Dendritic cell treated with granulocyte-macrophage colony-stimulating factor and Interleukin-4, amounts not matched to agents 40 ng/mL and 50 ng/mL, for 4 days (primary cell): Measurements from ENCODE around the gene RPS6KA2.
"Not testable (repeated sequence)": the region's sequence is repeated elsewhere in the genome, so short reads cannot be mapped to it uniquely, and the experiment has no call there.

ENCODE experiments used
- H3K27ac Mint-ChIP-seq: one replicate; pipeline ENCODE4 v1.8.0; 2022; ENCODE audit warnings: mild to moderate bottlenecking, mixed read lengths
- H3K27me3 Mint-ChIP-seq: one replicate; pipeline ENCODE4 v1.8.0; 2022; ENCODE audit warnings: mild to moderate bottlenecking, mixed read lengths
- H3K36me3 Mint-ChIP-seq: one replicate; pipeline ENCODE4 v1.8.0; 2022; ENCODE audit warnings: low read depth, mixed read lengths
- H3K4me1 Mint-ChIP-seq: one replicate; pipeline ENCODE4 v1.8.0; 2022; ENCODE audit warnings: low read depth, mixed read lengths
- H3K4me3 Mint-ChIP-seq: one replicate; pipeline ENCODE4 v1.8.0; 2022; ENCODE audit warnings: mild to moderate bottlenecking, moderate library complexity, mixed read lengths
- H3K9me3 Mint-ChIP-seq: one replicate; pipeline ENCODE4 v1.8.0; 2022; ENCODE audit warnings: mixed read lengths
- intact Hi-C: fragments of 100-400 bp; cut with micrococcal nuclease; formaldehyde crosslinking; loops from one replicate; pipeline ENCODE4 v1.15.0; 2022

Gene RPS6KA2

GRCh38 chr6:166369782-166370181 is 257.3 kb downstream of the RPS6KA2 start:
- H3K4me3 Mint-ChIP-seq: no peak overlapping the region
- H3K36me3 Mint-ChIP-seq: peaks cover 47% of the 10 kb centered on the region
- no peaks in the 10 kb centered on the region for H3K27me3 Mint-ChIP-seq
- peaks cover 5% of the 10 kb centered on the region for H3K4me1 Mint-ChIP-seq
- intact Hi-C loops: loop anchor here (5.0 kb wide), 1 partner anchor 42 kb away; no protein-coding TSS in a partner anchor
- H3K27ac Mint-ChIP-seq: no peak overlapping the region
- no peaks in the 10 kb centered on the region for H3K9me3 Mint-ChIP-seq

DNA sequence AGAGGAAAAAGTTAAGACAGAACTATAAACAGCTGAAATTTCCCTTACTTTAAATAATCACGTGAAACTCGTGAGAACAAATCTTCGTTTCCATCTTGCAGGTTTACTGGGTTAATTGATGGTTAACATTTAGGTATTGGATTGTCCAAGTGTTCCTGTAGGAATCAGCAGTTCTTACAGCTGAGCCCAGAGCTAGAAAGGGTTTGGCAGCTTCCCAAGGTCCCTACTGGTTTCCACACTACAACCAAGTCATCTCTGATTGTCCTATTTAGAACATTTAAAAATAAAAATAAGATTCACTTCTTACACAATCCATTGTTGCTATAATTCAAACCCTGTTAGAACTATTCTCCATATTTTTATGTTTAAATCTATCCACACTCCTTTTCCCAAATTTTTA is 260.1 kb downstream of the RPS6KA2 start:
- no peak overlapping the region for H3K27ac Mint-ChIP-seq
- intact Hi-C loops: loop anchor here (5.0 kb wide), 1 partner anchor 40 kb away; no protein-coding TSS in a partner anchor
- no peaks in the 10 kb centered on the region for H3K9me3 Mint-ChIP-seq
- H3K4me1 Mint-ChIP-seq: peaks cover 5% of the 10 kb centered on the region
- H3K36me3 Mint-ChIP-seq: peaks cover 70% of the 10 kb centered on the region
- H3K27me3 Mint-ChIP-seq: no peaks in the 10 kb centered on the region
- H3K4me3 Mint-ChIP-seq: no peak overlapping the region

DNA sequence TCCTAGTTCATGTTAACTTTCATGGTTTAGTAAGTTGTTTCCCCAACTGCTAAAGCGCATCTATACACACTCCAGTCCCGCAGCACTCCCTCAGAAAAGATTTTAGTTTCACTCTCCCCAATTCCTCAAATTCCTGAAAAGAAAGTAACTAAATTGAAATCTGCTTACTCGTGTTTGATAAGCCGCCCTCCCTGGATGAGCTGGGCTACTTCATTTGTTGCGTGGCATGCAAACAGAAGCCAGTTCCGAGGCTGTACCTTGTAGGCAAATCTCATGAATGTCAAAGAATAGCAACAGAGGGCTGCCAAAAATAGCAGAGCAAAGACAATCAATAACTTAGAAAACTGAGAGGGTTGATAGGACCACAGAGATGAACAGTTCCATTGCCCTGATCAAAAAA is 261.2 kb downstream of the RPS6KA2 start:
- Mint-ChIP-seq H3K4me1 (peaks cover 10% of the 10 kb centered on the region), H3K9me3 (no peaks in the 10 kb centered on the region), H3K36me3 (peaks cover 70% of the 10 kb centered on the region), H3K27ac (no peak overlapping the region), H3K27me3 (no peaks in the 10 kb centered on the region), H3K4me3 (no peak overlapping the region)
- intact Hi-C loops: loop anchor here (5.0 kb wide), 1 partner anchor 39 kb away; no protein-coding TSS in a partner anchor

DNA sequence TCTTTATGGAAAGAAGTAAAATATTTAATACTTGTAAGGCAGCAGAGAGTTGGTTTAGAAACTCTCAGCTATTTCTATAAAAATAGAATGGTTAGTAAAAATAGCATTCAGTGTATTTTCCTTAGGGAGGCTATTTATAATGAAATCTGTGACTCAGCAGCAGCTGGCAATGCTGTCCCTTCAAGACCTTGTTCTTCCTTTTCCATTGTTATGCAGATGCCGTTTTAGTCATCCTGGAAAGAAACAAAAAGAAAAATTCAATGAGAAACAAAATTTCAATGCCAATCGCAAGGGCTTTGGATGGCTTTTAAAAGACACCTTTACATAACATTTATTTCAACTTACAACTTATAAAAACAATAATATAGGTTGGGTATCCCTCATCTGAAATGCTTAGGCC is 261.8 kb downstream of the RPS6KA2 start:
- no peaks in the 10 kb centered on the region for H3K27me3 Mint-ChIP-seq
- H3K4me3 Mint-ChIP-seq: no peak overlapping the region
- H3K9me3 Mint-ChIP-seq: no peaks in the 10 kb centered on the region
- H3K27ac Mint-ChIP-seq: no peak overlapping the region
- H3K4me1 Mint-ChIP-seq: peaks cover 15% of the 10 kb centered on the region
- H3K36me3 Mint-ChIP-seq: peaks cover 68% of the 10 kb centered on the region
- intact Hi-C loops: loop anchor here (5.0 kb wide), 1 partner anchor 38 kb away; no protein-coding TSS in a partner anchor

DNA sequence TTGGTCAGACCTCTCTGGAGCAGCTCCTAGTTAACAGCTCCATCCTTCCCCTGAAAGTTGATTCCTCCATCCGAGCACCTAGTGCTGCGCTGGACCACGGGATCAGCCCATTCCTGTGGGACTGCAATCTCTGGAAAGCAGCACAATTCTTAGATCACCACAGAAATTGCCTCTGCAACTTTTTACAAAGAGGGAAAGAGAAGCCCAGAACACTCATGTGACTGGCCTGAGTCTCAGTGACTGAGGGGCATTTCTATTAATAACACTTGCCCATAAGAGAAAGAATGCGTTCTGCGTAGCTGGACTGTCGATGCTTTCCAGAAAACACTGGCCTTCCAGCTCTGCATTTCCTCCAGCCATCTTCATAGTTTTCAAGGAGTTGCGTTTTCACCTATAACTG is 262.6 kb downstream of the RPS6KA2 start:
- Mint-ChIP-seq H3K27ac (no peak overlapping the region), H3K4me1 (peaks cover 18% of the 10 kb centered on the region), H3K27me3 (no peaks in the 10 kb centered on the region), H3K9me3 (no peaks in the 10 kb centered on the region), H3K4me3 (no peak overlapping the region), H3K36me3 (peaks cover 61% of the 10 kb centered on the region)
- intact Hi-C loops: no loop called here

- H3K9me3 Mint-ChIP-seq, H3K4me3 Mint-ChIP-seq, H3K27ac Mint-ChIP-seq, intact Hi-C loops, H3K27me3 Mint-ChIP-seq: not testable (repeated sequence)
- Mint-ChIP-seq H3K4me1 (peaks cover 19% of the 10 kb centered on the region), H3K36me3 (peaks cover 44% of the 10 kb centered on the region)
Measured at GRCh38 chr6:166362427-166362826, 264.6 kb downstream of the RPS6KA2 start.

GRCh38 chr6:166361077-166361429 is 266.0 kb downstream of the RPS6KA2 start:
- no peaks in the 10 kb centered on the region for H3K9me3 Mint-ChIP-seq
- H3K4me3 Mint-ChIP-seq: no peak overlapping the region
- peaks cover 19% of the 10 kb centered on the region for H3K4me1 Mint-ChIP-seq
- peaks cover 37% of the 10 kb centered on the region for H3K36me3 Mint-ChIP-seq
- H3K27me3 Mint-ChIP-seq: no peaks in the 10 kb centered on the region
- intact Hi-C loops: no loop called here
- no peak overlapping the region for H3K27ac Mint-ChIP-seq

- Mint-ChIP-seq H3K9me3 (no peaks in the 10 kb centered on the region), H3K36me3 (peaks cover 31% of the 10 kb centered on the region), H3K27ac (no peak overlapping the region), H3K4me1 (peaks cover 19% of the 10 kb centered on the region), H3K4me3 (no peak overlapping the region), H3K27me3 (no peaks in the 10 kb centered on the region)
- intact Hi-C loops: no loop called here
Measured at GRCh38 chr6:166360243-166361076, 266.6 kb downstream of the RPS6KA2 start.
